A673 (cell line): ENCODE data around the gene TLDC2.

Source experiments
- EZH2 ChIP-seq: fragments of 200-600 bp; sonication (generic); IDR thresholded peaks from 2 replicates; pipeline ENCODE4 v1.6.1; 2017; ENCODE audit warnings: borderline replicate concordance, low read depth, mild to moderate bottlenecking, mixed read lengths, antibody characterized with exemption, low read length; ENCODE audit not compliant: poor library complexity, severe bottlenecking
- TF ChIP-seq, protein P1 (sequence below): fragments of 300-800, 200-600 bp; sonication (generic); conservative IDR thresholded peaks from 2 replicates; pipeline ENCODE4 v1.5.1; 2017; ENCODE audit warnings: low read depth, mild to moderate bottlenecking, antibody characterized with exemption, low read length, moderate library complexity, mixed read lengths

DNA sequence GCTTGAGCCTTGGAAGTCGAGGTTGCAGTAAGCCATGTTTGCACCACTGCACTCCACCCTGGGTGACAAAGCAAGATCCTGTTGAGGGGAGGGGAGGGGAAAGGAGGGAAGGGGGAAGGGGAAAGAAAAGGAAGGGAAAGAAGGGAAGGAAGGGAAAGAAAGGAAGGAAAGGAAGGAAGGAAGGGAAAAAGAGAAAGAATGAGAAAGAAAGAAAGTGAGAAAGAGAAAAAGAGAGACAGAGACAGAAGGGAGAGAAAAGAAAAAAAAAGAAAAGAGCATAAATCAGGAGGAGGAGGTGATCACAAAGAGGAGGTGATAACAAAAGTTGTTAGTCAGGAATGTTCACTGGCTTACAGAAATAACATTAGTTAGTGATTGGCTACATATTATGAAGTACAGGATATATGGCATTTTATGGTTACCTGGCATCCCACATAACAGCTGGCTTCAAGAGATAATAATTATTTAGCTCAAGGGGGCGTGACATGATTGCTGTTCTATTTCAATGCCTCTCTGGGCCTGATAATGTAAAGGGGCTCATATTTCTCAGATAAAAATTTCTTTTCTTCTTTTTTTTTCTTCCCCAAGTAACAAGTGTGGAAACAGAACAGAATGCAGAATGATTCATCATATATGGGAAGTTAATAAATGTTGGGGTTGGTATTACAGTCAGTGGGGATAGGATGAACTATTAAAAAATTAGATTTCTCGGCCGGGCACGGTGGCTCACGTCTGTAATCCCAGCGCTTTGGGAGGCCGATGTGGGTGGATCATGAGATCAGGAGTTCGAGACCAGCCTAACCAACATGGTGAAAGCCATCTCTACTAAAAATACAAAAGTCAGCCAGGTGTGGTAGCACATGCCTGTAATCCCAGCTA, 48.5 kb downstream of the TLDC2 start:
- TF ChIP-seq, protein P1, sequence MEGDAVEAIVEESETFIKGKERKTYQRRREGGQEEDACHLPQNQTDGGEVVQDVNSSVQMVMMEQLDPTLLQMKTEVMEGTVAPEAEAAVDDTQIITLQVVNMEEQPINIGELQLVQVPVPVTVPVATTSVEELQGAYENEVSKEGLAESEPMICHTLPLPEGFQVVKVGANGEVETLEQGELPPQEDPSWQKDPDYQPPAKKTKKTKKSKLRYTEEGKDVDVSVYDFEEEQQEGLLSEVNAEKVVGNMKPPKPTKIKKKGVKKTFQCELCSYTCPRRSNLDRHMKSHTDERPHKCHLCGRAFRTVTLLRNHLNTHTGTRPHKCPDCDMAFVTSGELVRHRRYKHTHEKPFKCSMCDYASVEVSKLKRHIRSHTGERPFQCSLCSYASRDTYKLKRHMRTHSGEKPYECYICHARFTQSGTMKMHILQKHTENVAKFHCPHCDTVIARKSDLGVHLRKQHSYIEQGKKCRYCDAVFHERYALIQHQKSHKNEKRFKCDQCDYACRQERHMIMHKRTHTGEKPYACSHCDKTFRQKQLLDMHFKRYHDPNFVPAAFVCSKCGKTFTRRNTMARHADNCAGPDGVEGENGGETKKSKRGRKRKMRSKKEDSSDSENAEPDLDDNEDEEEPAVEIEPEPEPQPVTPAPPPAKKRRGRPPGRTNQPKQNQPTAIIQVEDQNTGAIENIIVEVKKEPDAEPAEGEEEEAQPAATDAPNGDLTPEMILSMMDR = no peak
- TF ChIP-seq EZH2 = no peak
